ENCODE results near the gene PDE8A. TPM values are rescaled to one million over a fixed set of nuclear protein-coding genes. Genes with fewer than 3 reads are reported as not detected.
A peak's percentile ranks its signal among the peaks of the same experiment; 100 is the strongest.

Gene PDE8A
- total and polyA plus RNA-seq, 4 donors, result 11.2 to 47.5 (median 16.6) TPM

- no peak for TF ChIP-seq JUND (IDR thresholded peaks at IDR 0.05)
- peak; percentile 83 for TF ChIP-seq YY1 (IDR thresholded peaks at IDR 0.05)
- peak; percentile 70 for TF ChIP-seq NR2F2 (IDR thresholded peaks at IDR 0.05)
- peak; percentile 23 to 49 for TF ChIP-seq RAD21 (IDR thresholded peaks at IDR 0.05)
- TF ChIP-seq HNF4A (conservative IDR thresholded peaks at IDR 0.05), result peak; percentile 14 to 43
- TF ChIP-seq RXRA (IDR thresholded peaks at IDR 0.05), result peak; percentile 25 to 59
- no peak for TF ChIP-seq ATF3 (IDR thresholded peaks at IDR 0.05)
- peak; percentile 29 for TF ChIP-seq MAX (IDR thresholded peaks at IDR 0.05)
- TF ChIP-seq, protein P1, sequence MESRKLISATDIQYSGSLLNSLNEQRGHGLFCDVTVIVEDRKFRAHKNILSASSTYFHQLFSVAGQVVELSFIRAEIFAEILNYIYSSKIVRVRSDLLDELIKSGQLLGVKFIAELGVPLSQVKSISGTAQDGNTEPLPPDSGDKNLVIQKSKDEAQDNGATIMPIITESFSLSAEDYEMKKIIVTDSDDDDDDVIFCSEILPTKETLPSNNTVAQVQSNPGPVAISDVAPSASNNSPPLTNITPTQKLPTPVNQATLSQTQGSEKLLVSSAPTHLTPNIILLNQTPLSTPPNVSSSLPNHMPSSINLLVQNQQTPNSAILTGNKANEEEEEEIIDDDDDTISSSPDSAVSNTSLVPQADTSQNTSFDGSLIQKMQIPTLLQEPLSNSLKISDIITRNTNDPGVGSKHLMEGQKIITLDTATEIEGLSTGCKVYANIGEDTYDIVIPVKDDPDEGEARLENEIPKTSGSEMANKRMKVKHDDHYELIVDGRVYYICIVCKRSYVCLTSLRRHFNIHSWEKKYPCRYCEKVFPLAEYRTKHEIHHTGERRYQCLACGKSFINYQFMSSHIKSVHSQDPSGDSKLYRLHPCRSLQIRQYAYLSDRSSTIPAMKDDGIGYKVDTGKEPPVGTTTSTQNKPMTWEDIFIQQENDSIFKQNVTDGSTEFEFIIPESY (IDR thresholded peaks at IDR 0.05), result no peak
- under 1% methylated on average over 66 of the region's 66 CpGs for WGBS
- peak; percentile 85 for DNase-seq (ENCODE audit: low spot score)
- peaks cover 2 to 36% (median 21%) of the 10 kb centered on the region in 4 donors for H3K4me1 ChIP-seq (ENCODE audit: control insufficient read depth in 4 of 4, insufficient read depth in 4 of 4, low read length in 3 of 4)
- no peaks in the 10 kb centered on the region for H3K27me3 ChIP-seq (ENCODE audit: control insufficient read depth in 4 of 4, insufficient read depth in 4 of 4, low read length in 3 of 4)
- H3K9me3 ChIP-seq (ENCODE audit: control insufficient read depth in 4 of 4, low read length in 3 of 4), result no peaks in the 10 kb centered on the region
- peak overlapping the region; percentile 79 to 91 (median 83) for H3K4me3 ChIP-seq (ENCODE audit: low read depth in 1 of 3, low read length in 3 of 3)
- H3K36me3 ChIP-seq (ENCODE audit: control insufficient read depth in 4 of 4, insufficient read depth in 3 of 4, low read depth in 1 of 4, low read length in 3 of 4), result no peaks in the 10 kb centered on the region
- peak overlapping the region; percentile 90 to 95 for H3K27ac ChIP-seq (ENCODE audit: low read depth in 1 of 2, low read length in 2 of 2)
- peak overlapping the region; percentile 47 to 73 for H3K9ac ChIP-seq (ENCODE audit: low read depth in 1 of 2, low read length in 2 of 2)
These were observed 1.2 kb upstream of the PDE8A start for GRCh38 chr15:84980196-84981053.

GRCh38 chr15:84981054-84981710 lies 474 bp upstream of the PDE8A start:
- peak overlapping the region; percentile 90 to 95 for H3K27ac ChIP-seq (ENCODE audit: low read depth in 1 of 2, low read length in 2 of 2)
- TF ChIP-seq RXRA (IDR thresholded peaks at IDR 0.05) (no peak), YY1 (IDR thresholded peaks at IDR 0.05) (peak; percentile 10), HNF4A (conservative IDR thresholded peaks at IDR 0.05) (peak in 1 of 2 donors; percentile 11), RAD21 (IDR thresholded peaks at IDR 0.05) (peak; percentile 33 to 59), HNF4G (IDR thresholded peaks at IDR 0.05) (no peak), FOXA1 (IDR thresholded peaks at IDR 0.05) (no peak), SP1 (IDR thresholded peaks at IDR 0.05) (peak; percentile 71), FOXA2 (IDR thresholded peaks at IDR 0.05) (no peak), EGR1 (IDR thresholded peaks at IDR 0.05; ENCODE audit: low read depth in 2 of 2) (no peak), ATF3 (IDR thresholded peaks at IDR 0.05) (no peak), GABPA (IDR thresholded peaks at IDR 0.05 in 1 of 2, conservative IDR thresholded peaks at IDR 0.05 in 1 of 2) (no peak), NR2F2 (IDR thresholded peaks at IDR 0.05) (peak; percentile 43), JUND (IDR thresholded peaks at IDR 0.05) (no peak)
- TF ChIP-seq, protein P1 (IDR thresholded peaks at IDR 0.05), result no peak
- TF ChIP-seq, protein P2, sequence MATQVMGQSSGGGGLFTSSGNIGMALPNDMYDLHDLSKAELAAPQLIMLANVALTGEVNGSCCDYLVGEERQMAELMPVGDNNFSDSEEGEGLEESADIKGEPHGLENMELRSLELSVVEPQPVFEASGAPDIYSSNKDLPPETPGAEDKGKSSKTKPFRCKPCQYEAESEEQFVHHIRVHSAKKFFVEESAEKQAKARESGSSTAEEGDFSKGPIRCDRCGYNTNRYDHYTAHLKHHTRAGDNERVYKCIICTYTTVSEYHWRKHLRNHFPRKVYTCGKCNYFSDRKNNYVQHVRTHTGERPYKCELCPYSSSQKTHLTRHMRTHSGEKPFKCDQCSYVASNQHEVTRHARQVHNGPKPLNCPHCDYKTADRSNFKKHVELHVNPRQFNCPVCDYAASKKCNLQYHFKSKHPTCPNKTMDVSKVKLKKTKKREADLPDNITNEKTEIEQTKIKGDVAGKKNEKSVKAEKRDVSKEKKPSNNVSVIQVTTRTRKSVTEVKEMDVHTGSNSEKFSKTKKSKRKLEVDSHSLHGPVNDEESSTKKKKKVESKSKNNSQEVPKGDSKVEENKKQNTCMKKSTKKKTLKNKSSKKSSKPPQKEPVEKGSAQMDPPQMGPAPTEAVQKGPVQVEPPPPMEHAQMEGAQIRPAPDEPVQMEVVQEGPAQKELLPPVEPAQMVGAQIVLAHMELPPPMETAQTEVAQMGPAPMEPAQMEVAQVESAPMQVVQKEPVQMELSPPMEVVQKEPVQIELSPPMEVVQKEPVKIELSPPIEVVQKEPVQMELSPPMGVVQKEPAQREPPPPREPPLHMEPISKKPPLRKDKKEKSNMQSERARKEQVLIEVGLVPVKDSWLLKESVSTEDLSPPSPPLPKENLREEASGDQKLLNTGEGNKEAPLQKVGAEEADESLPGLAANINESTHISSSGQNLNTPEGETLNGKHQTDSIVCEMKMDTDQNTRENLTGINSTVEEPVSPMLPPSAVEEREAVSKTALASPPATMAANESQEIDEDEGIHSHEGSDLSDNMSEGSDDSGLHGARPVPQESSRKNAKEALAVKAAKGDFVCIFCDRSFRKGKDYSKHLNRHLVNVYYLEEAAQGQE (IDR thresholded peaks at IDR 0.05), result peak; percentile 57
- H3K4me3 ChIP-seq (ENCODE audit: low read depth in 1 of 3, low read length in 3 of 3), result peak overlapping the region; percentile 79 to 91 (median 83)
- peak overlapping the region; percentile 72 to 73 for H3K9ac ChIP-seq (ENCODE audit: low read depth in 1 of 2, low read length in 2 of 2)
- no peaks in the 10 kb centered on the region for H3K27me3 ChIP-seq (ENCODE audit: control insufficient read depth in 4 of 4, insufficient read depth in 4 of 4, low read length in 3 of 4)
- peak; percentile 94 for DNase-seq (ENCODE audit: low spot score)
- WGBS, result under 1% methylated on average over 75 of the region's 75 CpGs
- no peaks in the 10 kb centered on the region for H3K36me3 ChIP-seq (ENCODE audit: control insufficient read depth in 4 of 4, insufficient read depth in 3 of 4, low read depth in 1 of 4, low read length in 3 of 4)
- peaks cover 6 to 34% (median 22%) of the 10 kb centered on the region in 4 donors for H3K4me1 ChIP-seq (ENCODE audit: control insufficient read depth in 4 of 4, insufficient read depth in 4 of 4, low read length in 3 of 4)
- no peaks in the 10 kb centered on the region for H3K9me3 ChIP-seq (ENCODE audit: control insufficient read depth in 4 of 4, low read length in 3 of 4)
